Transverse colon (tissue), 4 donors: ENCODE results near the gene POU3F3. TPM values are rescaled to one million over a fixed set of nuclear protein-coding genes. Genes with fewer than 3 reads are reported as not detected.

Experiments used
- DNase-seq: peaks from one replicate; pipeline ENCODE4 v3.0.0-alpha.2; 2019
- H3K27ac ChIP-seq, 4 donors: fragments of 200-600 bp; sonication (generic); 2 replicates each; pipeline ENCODE4 v1.5.1; 2016 to 2018; ENCODE audit warnings: inconsistent platforms in 4 of 4
- H3K27me3 ChIP-seq: fragments of 200-600 bp; sonication (generic); 2 replicates; pipeline ENCODE4 v1.5.1; 2017; ENCODE audit warnings: inconsistent platforms
- H3K36me3 ChIP-seq, 4 donors: fragments of 200-600 bp; sonication (generic); 2 replicates each; pipeline ENCODE4 v1.5.1; 2017 to 2019; ENCODE audit warnings: inconsistent platforms in 4 of 4
- H3K4me1 ChIP-seq, 4 donors: fragments of 200-600 bp; sonication (generic); 2 replicates each; pipeline ENCODE4 v1.5.1; 2017 to 2020; ENCODE audit warnings: inconsistent platforms in 4 of 4
- H3K4me3 ChIP-seq, 4 donors: fragments of 200-600 bp; sonication (generic); 1 replicate in 1 of 4; 2 replicates in 3 of 4; pipeline versions ENCODE4 v1.5.1 to v1.6.1; 2017 to 2019; ENCODE audit warnings: inconsistent platforms in 4 of 4
- H3K9me3 ChIP-seq, 2 donors: fragments of 200-600 bp; sonication (generic); 2 replicates each; pipeline ENCODE4 v1.5.1; 2017 to 2019; ENCODE audit warnings: inconsistent platforms in 2 of 2
- EP300 ChIP-seq: sonication (generic); formaldehyde crosslinking; IDR thresholded peaks from one replicate; pipeline ENCODE4 v1.6.1; 2017; ENCODE audit warnings: antibody characterized with exemption, low read depth
- POLR2A ChIP-seq: fragments of 450-650 bp; IDR thresholded peaks from one replicate; pipeline ENCODE4 v1.6.1; 2016; ENCODE audit warnings: antibody characterized with exemption, mild to moderate bottlenecking, moderate library complexity
- POLR2AphosphoS5 ChIP-seq, 3 donors: sonication (generic); formaldehyde crosslinking; IDR thresholded peaks; one replicate each; pipeline ENCODE4 v1.6.1; 2016; ENCODE audit warnings: antibody characterized with exemption in 3 of 3
- WGBS, 2 donors: methylation state at CpG; one replicate each; pipeline ENCODE4 v1.1.5; 2018; ENCODE audit warnings: low coverage in 1 of 2; 5-methylcytosine and 5-hydroxymethylcytosine counted together
- in situ Hi-C, 4 donors: fragments of 200-750 bp; cut with MboI; loops; one replicate each; pipeline versions ENCODE4 v1.15.0 to v1.15.1; 2017; ENCODE audit warnings: low sequenced_read_pairs in 3 of 4, low pct_ligation_motif_present in 1 of 4, low pct_unique_long_range_greater_than_20kb in 1 of 4
- intact Hi-C: fragments of 100-400 bp; cut with DNase I; formaldehyde crosslinking; loops from one replicate; pipeline ENCODE4 v1.15.1; 2023; ENCODE audit warnings: low total_unique reads
- total RNA-seq, 4 donors: library from RNA; depleted of rRNA; stranded (reverse); fragments of >200 nt; gene quantifications; one replicate each; pipeline ENCODE4 v1.1.0, GENCODE V29; 2016
- TF ChIP-seq, protein P1 (sequence below), 5 experiments: fragments of 200-600 bp in 3 of 5; fragments of 450-650 bp in 2 of 5; sonication (generic) in 3 of 5; IDR thresholded peaks; 1 replicate in 2 of 5; 2 replicates in 3 of 5; pipeline ENCODE4 v1.5.1; 2016 to 2017; ENCODE audit warnings: antibody characterized with exemption in 5 of 5, inconsistent platforms in 3 of 5, mild to moderate bottlenecking in 2 of 5, moderate library complexity in 1 of 5

Gene POU3F3
- under 1 TPM in 2 of 4 donors, not detected in 2; 0.14 to 0.32 TPM for total RNA-seq

GRCh38 chr2:104853534-104854497, at the start of gene POU3F3:
Gene POU3F3 (plus strand): TSS chr2:104854115. CDS start chr2:104855511, 1,396 bp downstream.
- intact Hi-C loops, result no loop called here
- in situ Hi-C loops, result no loop called here
- 0 to 8% methylated on average over 2 to 65 of the region's 65 CpGs for WGBS, 2 donors
- Histone ChIP-seq H3K27me3 (peaks cover 92% of the 10 kb centered on the region), H3K36me3 (no peaks in the 10 kb centered on the region), H3K4me1 (peaks cover 15 to 52% (median 39%) of the 10 kb centered on the region in 4 donors), H3K4me3 (peak within 1 kb of the TSS in 3 of 4 donors; percentile 15 to 47 (median 26)), H3K27ac (no peak within 1 kb of the TSS), H3K9me3 (no peaks in the 10 kb centered on the region)
- DNase-seq, result peak; percentile 66
- TF ChIP-seq POLR2AphosphoS5 (IDR thresholded peaks at IDR 0.05) (no peak), EP300 (no peak), POLR2A (no peak)
- TF ChIP-seq, protein P1, sequence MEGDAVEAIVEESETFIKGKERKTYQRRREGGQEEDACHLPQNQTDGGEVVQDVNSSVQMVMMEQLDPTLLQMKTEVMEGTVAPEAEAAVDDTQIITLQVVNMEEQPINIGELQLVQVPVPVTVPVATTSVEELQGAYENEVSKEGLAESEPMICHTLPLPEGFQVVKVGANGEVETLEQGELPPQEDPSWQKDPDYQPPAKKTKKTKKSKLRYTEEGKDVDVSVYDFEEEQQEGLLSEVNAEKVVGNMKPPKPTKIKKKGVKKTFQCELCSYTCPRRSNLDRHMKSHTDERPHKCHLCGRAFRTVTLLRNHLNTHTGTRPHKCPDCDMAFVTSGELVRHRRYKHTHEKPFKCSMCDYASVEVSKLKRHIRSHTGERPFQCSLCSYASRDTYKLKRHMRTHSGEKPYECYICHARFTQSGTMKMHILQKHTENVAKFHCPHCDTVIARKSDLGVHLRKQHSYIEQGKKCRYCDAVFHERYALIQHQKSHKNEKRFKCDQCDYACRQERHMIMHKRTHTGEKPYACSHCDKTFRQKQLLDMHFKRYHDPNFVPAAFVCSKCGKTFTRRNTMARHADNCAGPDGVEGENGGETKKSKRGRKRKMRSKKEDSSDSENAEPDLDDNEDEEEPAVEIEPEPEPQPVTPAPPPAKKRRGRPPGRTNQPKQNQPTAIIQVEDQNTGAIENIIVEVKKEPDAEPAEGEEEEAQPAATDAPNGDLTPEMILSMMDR (IDR thresholded peaks at IDR 0.05), result no peak

DNA sequence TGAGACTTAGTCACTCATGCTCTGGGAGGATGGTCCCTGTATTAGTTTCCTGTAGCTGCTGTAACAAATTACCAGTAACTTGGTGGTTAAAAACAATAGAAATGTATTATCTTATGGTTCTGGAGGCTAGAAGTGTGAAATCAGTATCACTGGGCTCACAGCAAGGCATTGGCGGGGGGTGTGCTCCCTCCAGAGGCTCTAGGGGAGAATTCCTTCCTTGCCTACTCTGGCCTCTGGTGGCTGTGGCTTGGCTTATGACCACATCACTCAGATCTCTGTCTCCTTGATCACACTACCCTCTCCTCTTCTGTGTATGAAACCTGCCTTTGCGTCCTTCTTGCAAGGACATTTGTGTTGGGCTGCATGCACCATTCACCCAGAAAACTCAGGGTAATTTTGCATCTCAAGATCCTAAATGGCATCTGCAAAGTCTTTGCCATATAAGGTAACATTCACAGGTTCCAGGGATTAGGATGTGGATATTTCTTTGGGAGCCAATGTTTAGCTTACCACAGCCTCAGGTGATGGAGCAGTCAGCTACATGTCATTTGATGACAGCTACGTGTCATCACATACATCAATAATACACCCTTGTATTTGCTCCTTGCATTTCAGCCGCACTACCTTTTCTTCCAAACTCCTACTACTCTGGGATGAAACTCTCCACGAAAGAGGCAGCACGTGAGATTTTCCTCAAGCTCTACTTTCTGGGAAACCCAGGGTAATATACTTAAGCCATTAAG, 49.6 kb upstream of the POU3F3 start:
- no peaks in the 10 kb centered on the region for H3K36me3 ChIP-seq
- no peak for DNase-seq
- H3K27ac ChIP-seq, result no peak overlapping the region
- TF ChIP-seq, protein P1 (IDR thresholded peaks at IDR 0.05), result no peak
- no peak for TF ChIP-seq POLR2AphosphoS5 (IDR thresholded peaks at IDR 0.05)
- TF ChIP-seq POLR2A, result no peak
- no peak for TF ChIP-seq EP300
- no peaks in the 10 kb centered on the region for H3K9me3 ChIP-seq
- intact Hi-C loops, result no loop called here
- H3K4me3 ChIP-seq, result no peak overlapping the region
- H3K27me3 ChIP-seq, result no peaks in the 10 kb centered on the region
- no peaks in the 10 kb centered on the region for H3K4me1 ChIP-seq
- WGBS, 2 donors, result 66 to 83% methylated on average over 4 to 6 of the region's 6 CpGs
- in situ Hi-C loops, result no loop called here

DNA sequence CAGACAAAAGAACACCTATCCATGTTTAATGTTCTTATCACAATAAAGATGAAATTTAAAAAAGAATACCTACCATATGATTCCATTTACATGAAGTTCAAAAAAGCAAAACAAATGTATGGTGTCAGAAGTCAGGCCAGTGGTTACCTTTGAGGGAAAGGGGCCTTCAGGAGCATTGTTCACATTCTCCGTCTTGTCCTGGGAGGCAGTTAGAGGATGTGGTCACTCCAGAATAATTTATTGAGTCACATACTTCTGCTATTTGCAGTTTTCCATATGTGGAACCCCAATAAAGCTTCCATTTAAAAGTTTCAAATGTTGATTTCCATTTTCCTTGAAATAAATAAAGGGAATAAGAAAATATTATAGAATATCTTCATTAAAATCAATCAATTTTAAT, 41.6 kb upstream of the POU3F3 start:
- TF ChIP-seq, protein P1 (IDR thresholded peaks at IDR 0.05), result no peak
- TF ChIP-seq POLR2AphosphoS5 (IDR thresholded peaks at IDR 0.05) (no peak), POLR2A (no peak), EP300 (no peak)
- no peaks in the 10 kb centered on the region for H3K27me3 ChIP-seq
- no peak overlapping the region for H3K4me3 ChIP-seq
- H3K9me3 ChIP-seq, result no peaks in the 10 kb centered on the region
- in situ Hi-C loops (no loop called here), intact Hi-C loops (no loop called here)
- no peak for DNase-seq
- no peak overlapping the region for H3K27ac ChIP-seq
- H3K4me1 ChIP-seq, result no peaks in the 10 kb centered on the region
- 29 to 61% methylated on average over 1 of the region's 1 CpG for WGBS, 2 donors
- H3K36me3 ChIP-seq, result no peaks in the 10 kb centered on the region

DNA sequence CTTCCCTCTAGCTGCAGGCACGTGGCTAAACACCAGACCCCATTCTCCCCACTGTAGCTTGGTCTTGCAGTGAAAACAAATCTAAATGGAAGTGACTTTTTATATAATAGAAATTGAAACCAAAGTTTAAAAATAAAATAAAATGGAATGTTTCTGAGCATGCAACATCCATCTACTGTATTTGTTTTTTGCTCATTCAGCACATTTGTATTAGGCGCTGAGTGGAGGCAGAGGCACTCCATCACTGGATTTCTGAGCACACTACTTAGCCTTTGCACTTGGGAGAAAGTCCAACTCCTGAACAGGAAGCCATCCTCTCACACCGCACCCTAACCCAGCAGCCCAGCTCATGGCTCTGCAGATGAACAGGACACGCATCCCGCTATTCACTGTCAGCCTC, 37.8 kb upstream of the POU3F3 start:
- no peaks in the 10 kb centered on the region for H3K27me3 ChIP-seq
- H3K4me1 ChIP-seq, result no peaks in the 10 kb centered on the region
- in situ Hi-C loops (no loop called here), intact Hi-C loops (no loop called here)
- H3K4me3 ChIP-seq, result no peak overlapping the region
- DNase-seq, result no peak
- 64 to 82% methylated on average over 2 to 5 of the region's 5 CpGs for WGBS, 2 donors
- no peaks in the 10 kb centered on the region for H3K9me3 ChIP-seq
- no peaks in the 10 kb centered on the region for H3K36me3 ChIP-seq
- no peak for TF ChIP-seq POLR2AphosphoS5 (IDR thresholded peaks at IDR 0.05)
- no peak for TF ChIP-seq POLR2A
- no peak for TF ChIP-seq EP300
- TF ChIP-seq, protein P1 (IDR thresholded peaks at IDR 0.05), result no peak
- no peak overlapping the region for H3K27ac ChIP-seq
